GM12875 (cell line): Measurements from ENCODE around the gene PFN4.

ENCODE experiments used
- H3K4me3 ChIP-seq: one replicate; pipeline ENCODE4 v1.5.1; 2011; ENCODE audit warnings: low read depth, low read length, control low read depth
- TF ChIP-seq, protein P1 (sequence below): IDR thresholded peaks from 2 replicates; pipeline ENCODE4 v1.5.1; 2011; ENCODE audit warnings: low read depth, mild to moderate bottlenecking, control low read depth, inconsistent platforms, low read length, moderate library complexity, borderline replicate concordance; ENCODE audit not compliant: insufficient read depth

Gene PFN4

DNA sequence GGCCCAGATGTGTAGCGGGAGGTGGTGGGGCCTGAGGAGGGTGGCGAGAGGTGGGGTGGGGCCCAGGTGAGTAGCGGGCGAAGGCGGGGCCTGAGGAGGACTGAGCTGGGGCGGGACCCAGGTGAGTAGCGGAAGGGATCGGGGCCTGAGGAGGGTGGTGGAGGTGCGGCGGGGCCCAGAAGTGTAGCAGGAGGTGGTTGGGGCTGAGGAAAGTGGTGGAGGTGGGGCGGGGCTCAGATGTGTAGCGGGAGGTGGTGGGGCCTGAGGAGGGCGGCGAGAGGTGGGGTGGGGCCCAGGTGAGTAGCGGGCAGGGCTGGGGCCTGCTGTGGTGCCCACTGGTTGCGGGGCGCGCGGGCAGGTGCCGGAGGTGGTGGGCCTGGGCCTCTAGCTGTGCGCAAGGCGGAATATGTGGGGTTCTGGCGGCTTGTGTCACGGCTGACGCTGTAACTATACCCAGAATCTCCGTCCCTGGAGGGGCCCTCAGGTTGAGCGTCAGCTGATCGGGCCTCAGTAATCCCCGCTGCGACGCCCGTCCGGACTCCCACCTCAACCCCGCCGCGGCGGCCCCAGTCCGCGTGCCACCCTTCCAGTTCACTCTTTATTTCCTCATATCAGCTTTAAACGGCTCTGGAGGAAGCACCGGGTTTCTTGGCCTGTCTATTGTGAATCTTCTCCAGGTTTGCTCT lies 46.1 kb downstream of the PFN4 start:
- TF ChIP-seq, protein P1, sequence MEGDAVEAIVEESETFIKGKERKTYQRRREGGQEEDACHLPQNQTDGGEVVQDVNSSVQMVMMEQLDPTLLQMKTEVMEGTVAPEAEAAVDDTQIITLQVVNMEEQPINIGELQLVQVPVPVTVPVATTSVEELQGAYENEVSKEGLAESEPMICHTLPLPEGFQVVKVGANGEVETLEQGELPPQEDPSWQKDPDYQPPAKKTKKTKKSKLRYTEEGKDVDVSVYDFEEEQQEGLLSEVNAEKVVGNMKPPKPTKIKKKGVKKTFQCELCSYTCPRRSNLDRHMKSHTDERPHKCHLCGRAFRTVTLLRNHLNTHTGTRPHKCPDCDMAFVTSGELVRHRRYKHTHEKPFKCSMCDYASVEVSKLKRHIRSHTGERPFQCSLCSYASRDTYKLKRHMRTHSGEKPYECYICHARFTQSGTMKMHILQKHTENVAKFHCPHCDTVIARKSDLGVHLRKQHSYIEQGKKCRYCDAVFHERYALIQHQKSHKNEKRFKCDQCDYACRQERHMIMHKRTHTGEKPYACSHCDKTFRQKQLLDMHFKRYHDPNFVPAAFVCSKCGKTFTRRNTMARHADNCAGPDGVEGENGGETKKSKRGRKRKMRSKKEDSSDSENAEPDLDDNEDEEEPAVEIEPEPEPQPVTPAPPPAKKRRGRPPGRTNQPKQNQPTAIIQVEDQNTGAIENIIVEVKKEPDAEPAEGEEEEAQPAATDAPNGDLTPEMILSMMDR, result no peak
- H3K4me3 ChIP-seq, result peak overlapping the region; percentile 81

DNA sequence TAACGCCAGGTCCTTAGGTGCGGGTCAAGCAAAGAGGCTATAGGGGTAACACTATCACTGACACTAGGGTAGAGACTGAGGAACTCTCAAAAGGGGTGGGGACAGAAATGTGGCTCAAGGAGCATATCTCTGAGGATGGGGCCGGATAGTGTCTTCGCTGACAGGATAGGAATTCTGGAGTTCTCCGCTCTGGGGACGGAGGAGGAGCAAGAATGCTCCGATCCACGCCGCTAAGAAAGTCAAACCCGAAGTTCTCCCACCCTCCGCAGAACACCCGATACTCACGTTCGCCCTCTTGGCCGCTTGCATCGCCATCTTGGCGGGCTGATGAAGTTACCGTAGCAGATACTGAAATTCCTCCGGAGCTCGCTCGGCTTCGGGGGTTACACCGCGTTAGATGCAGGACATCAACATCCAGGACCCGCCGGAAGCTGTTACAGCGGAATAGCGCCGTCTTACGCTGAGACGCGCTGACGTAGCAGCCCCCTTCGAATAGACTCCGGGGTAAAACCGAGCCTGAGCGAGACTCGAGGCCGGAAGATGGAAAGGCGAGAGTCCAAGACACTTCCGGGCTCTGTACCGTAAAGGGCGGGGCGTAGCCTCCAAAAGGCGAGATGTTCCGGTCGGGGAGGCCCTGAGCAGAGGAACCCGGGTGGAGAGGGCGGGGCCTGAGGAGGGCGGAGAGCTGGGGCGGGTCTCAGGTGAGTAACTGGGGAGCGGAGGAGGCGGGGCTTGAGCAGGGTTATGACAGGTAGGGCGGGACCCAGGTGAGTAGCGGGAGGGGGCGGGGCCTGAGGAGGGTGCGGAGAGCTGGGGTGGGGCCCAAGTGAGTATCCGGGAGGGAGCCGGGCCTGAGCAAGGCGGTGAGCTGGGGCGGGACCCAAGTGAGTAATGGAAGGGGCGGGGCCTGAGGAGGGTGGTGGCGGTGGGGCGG lies 47.0 kb downstream of the PFN4 start, which contains the start of gene SF3B6:
Gene SF3B6 (minus strand): TSS at position 412 of the 934 bp plus-strand sequence. CDS start 97 bp downstream, at position 315.
- H3K4me3 ChIP-seq, result peak within 1 kb of the TSS; percentile 81
- TF ChIP-seq, protein P1, result no peak

DNA sequence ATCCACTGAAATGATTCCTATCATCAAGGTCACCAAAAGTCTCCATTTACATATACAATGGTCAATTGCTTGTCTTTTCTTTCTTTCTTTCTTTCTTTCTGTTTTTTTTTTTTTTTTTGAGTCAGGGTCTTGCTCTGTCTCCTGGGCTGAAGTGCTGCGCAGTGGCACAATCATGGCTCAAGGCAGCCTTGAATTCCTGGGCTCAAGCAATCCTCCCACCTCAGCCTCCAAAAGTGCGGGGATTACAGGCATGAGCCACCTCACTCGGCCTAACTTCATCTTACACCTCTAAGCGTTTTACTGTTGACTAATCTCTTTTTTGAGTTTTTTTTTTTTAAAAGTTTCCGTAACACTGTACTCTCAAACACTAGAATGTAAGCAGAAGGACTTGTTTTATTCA lies 47.9 kb downstream of the PFN4 start:
- TF ChIP-seq, protein P1, result no peak
- H3K4me3 ChIP-seq, result peak overlapping the region; percentile 81

DNA sequence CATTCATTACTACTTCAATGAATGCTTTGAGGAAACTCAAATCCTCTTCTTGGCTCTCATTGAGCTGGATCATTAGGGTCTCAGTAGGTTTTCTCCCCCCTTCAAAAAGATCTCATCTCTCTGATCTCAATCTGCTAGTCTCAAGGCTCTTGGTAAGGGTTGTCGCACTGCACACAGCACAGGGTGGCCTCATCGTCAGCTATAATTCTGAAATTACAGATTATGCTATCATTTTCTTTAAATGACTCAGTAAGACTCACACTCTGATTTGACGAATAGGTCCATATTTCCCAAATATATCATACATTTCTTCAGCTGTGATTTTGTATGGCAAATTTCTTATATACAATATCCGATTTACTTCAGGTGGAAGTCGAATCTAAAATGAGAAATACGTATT lies 49.3 kb downstream of the PFN4 start:
- TF ChIP-seq, protein P1, result no peak

DNA sequence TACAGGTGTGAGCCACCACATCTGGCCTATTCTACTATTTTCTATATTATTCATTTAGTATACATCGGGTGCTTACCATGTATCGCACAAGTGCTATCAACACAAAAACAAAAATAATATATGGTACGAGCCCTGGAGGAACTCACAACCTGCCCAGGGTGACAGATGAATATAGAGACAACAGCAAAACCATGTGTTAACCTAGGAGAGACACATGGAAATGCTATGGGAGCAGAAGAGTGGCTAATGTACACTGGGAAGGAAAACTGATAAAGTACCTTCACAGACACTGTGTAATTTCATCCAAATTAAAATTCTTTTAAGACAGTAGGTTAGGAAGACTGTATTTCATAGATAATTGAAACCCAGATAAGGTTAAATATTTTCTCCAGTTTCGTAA lies 50.9 kb downstream of the PFN4 start:
- TF ChIP-seq, protein P1, result no peak
- no peak overlapping the region for H3K4me3 ChIP-seq

More for the DNA sequence above, 49.3 kb downstream of the PFN4 start:
- H3K4me3 ChIP-seq, result no peak overlapping the region

DNA sequence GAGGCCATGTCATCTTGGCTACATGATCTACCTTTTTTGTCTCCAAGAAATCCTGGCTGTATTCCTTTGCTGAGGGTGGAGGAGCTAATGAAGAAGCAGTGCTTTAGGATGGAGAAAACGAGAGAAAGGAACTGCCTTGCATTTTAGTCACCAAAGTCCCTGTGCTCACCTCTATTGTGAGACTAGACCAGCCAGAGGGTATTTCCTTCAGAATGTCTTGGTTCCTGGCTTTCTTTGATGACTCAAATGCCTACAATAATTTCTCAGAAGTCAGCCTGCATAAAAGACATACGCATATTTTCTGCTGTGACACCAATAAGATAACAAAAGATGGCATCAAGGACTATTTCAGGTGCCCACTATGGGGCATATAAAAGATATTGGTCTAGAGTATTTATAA lies 57.8 kb downstream of the PFN4 start:
- TF ChIP-seq, protein P1, result no peak

More for the DNA sequence above, 57.8 kb downstream of the PFN4 start:
- H3K4me3 ChIP-seq, result no peak overlapping the region
